OCI-LY3 (cell line): Measurements from ENCODE around the gene ZNF497.
"Not testable (repeated sequence)": the region's sequence is repeated elsewhere in the genome, so short reads cannot be mapped to it uniquely, and the experiment has no call there.

Source experiments
- H2AFZ ChIP-seq: fragments of 200-600, 300-600 bp; shearing (Covaris generic); 2 replicates; pipeline ENCODE4 v1.6.0; 2014; ENCODE audit warnings: antibody characterized with exemption, low read depth, low read length
- H3K27ac ChIP-seq: fragments of 200-600, 300-600 bp; sonication (generic); 2 replicates; pipeline ENCODE4 v1.5.1; 2014; ENCODE audit warnings: mild to moderate bottlenecking, low read length, moderate library complexity, mixed read lengths
- H3K27me3 ChIP-seq: fragments of 200-600, 300-600 bp; sonication (generic); 2 replicates; pipeline ENCODE4 v1.6.1; 2014; ENCODE audit warnings: low read depth, low read length, mixed read lengths
- H3K36me3 ChIP-seq: fragments of 200-600, 300-600 bp; sonication (generic); replicated peaks from 2 replicates; pipeline ENCODE3; 2014; ENCODE audit warnings: low read depth, low read length, mixed read lengths
- H3K4me1 ChIP-seq: fragments of 300-600, 200-600 bp; sonication (generic); 2 replicates; pipeline ENCODE4 v1.6.1; 2014; ENCODE audit warnings: low read length, mixed read lengths
- H3K4me2 ChIP-seq: fragments of 200-600, 300-600 bp; sonication (generic); 2 replicates; pipeline ENCODE4 v1.6.1; 2014; ENCODE audit warnings: low read length, mixed read lengths
- H3K4me3 ChIP-seq: fragments of 300-600, 200-600 bp; sonication (generic); 2 replicates; pipeline ENCODE4 v1.5.1; 2014; ENCODE audit warnings: antibody characterized with exemption, mild to moderate bottlenecking, low read length, moderate library complexity
- H3K79me2 ChIP-seq: fragments of 300-600, 200-600 bp; shearing (Covaris generic); 2 replicates; pipeline ENCODE4 v1.6.1; 2014; ENCODE audit warnings: mild to moderate bottlenecking, low read length, mixed read lengths
- H3K9ac ChIP-seq: fragments of 300-600, 200-600 bp; shearing (Covaris generic); 2 replicates; pipeline ENCODE4 v1.6.0; 2014; ENCODE audit warnings: mild to moderate bottlenecking, low read length, moderate library complexity
- H3K9me3 ChIP-seq: fragments of 200-600, 300-600 bp; shearing (Covaris generic); 2 replicates; pipeline ENCODE4 v1.6.1; 2014; ENCODE audit warnings: low read length, mixed read lengths; ENCODE audit not compliant: insufficient read depth
- H4K20me1 ChIP-seq: fragments of 200-600, 300-600 bp; sonication (generic); 2 replicates; pipeline ENCODE4 v1.6.1; 2016; ENCODE audit warnings: low read length, mixed read lengths; ENCODE audit not compliant: insufficient read depth
- EZH2phosphoT487 ChIP-seq: fragments of 200-600 bp; shearing (Covaris generic); IDR thresholded peaks from 2 replicates; pipeline ENCODE4 v1.6.1; 2018; ENCODE audit warnings: antibody characterized with exemption, mixed run types, low read depth
- TF ChIP-seq, protein P1 (sequence below): fragments of 200-600, 300-600 bp; sonication (generic); IDR thresholded peaks from 2 replicates; pipeline ENCODE4 v1.5.1; 2014; ENCODE audit warnings: antibody characterized with exemption, low read length, low read depth

The ZNF497 gene

DNA sequence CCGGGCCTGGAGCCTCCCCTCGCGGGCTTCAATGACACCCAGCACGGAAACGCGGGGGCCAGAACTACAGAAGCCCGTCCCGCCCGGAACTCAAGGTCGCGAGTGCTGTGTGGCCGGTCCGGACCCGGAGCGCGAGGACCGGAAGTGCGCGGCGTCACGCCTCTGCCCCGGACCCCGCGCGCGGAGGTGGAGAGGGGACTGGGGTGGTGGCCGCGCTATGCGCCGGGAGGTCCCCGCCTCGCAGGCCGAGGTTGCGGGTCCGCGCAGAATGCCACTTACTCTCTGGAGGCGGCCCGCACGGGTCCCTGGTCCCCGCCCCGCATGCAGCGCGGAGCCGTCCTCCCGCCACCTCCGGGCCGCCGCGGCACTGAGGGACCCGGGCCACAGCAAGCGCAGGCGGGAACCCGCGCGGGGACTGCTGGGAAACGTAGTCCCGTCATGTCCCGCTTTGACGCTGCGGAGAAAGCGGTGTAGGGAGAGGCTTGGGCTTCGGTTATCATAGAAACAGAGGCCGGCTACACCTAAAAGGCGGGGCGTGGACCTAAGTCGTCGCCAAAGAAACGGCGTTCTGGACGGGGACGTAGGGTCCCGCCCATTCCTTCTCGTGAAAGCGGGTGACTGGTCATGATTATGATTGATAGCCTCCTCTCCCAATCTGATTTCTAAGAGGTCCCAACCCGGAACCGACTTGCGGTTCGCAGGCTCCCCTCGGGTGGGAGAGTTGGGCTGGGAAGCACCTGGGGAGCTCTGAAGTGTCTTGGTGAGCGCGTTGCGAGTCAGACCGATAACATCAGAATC, 18.3 kb upstream of the ZNF497 start, which contains the start of gene ZNF837:
Gene ZNF837 (minus strand): TSS at position 369 of the 798 bp plus-strand sequence. CDS start 11,698 bp downstream, outside the sequence.
- Histone ChIP-seq H4K20me1 (no peaks in the 10 kb centered on the region), H3K9me3 (no peaks in the 10 kb centered on the region), H3K4me3 (peak within 1 kb of the TSS; percentile 84), H3K4me2 (peak within 1 kb of the TSS; percentile 97), H3K27me3 (no peaks in the 10 kb centered on the region), H3K27ac (peak within 1 kb of the TSS; percentile 76), H3K9ac (peak within 1 kb of the TSS; percentile 84), H3K36me3 (no peaks in the 10 kb centered on the region), H2AFZ (peak within 1 kb of the TSS; percentile 49), H3K79me2 (peaks cover 26% of the 10 kb centered on the region), H3K4me1 (peaks cover 26% of the 10 kb centered on the region)
- no peak for TF ChIP-seq EZH2phosphoT487
- TF ChIP-seq, protein P1, sequence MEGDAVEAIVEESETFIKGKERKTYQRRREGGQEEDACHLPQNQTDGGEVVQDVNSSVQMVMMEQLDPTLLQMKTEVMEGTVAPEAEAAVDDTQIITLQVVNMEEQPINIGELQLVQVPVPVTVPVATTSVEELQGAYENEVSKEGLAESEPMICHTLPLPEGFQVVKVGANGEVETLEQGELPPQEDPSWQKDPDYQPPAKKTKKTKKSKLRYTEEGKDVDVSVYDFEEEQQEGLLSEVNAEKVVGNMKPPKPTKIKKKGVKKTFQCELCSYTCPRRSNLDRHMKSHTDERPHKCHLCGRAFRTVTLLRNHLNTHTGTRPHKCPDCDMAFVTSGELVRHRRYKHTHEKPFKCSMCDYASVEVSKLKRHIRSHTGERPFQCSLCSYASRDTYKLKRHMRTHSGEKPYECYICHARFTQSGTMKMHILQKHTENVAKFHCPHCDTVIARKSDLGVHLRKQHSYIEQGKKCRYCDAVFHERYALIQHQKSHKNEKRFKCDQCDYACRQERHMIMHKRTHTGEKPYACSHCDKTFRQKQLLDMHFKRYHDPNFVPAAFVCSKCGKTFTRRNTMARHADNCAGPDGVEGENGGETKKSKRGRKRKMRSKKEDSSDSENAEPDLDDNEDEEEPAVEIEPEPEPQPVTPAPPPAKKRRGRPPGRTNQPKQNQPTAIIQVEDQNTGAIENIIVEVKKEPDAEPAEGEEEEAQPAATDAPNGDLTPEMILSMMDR, result 0 out of 2 replicates have a peak, but pooled peaks have one; percentile 3

GRCh38 chr19:58380037-58380661, 17.6 kb upstream of the ZNF497 start:
- TF ChIP-seq EZH2phosphoT487, result no peak
- TF ChIP-seq, protein P1, result no peak

DNA sequence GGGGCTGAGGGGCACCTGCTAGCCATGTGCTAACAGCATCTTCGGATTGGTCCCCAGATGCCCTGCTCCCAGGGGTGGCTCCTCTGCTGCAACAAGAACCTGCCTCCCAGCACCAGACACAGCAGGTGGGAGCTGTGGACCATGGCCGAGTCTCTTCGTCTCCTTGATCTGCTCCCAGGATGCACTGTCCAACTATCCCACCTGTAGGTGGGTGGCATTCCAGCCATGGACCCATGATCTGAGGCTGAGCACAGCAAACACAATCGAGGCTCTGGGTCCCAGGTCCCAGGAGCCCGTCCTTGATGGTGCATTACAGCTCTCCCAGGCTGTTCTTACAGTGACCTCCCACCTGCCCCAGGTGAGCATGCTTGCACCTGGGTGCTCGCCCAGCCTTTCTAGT, 16.7 kb upstream of the ZNF497 start:
- Histone ChIP-seq H3K27ac (no peak overlapping the region), H3K79me2 (peaks cover 14% of the 10 kb centered on the region; the same call in 1 of the 2 replicates), H3K9me3 (no peaks in the 10 kb centered on the region), H3K36me3 (no peaks in the 10 kb centered on the region), H2AFZ (no peak overlapping the region), H4K20me1 (no peaks in the 10 kb centered on the region), H3K4me3 (peak overlapping the region; percentile 84; the same call in 1 of the 2 replicates), H3K27me3 (no peaks in the 10 kb centered on the region), H3K4me2 (peak overlapping the region; percentile 97), H3K9ac (no peak overlapping the region), H3K4me1 (peaks cover 14% of the 10 kb centered on the region)
- TF ChIP-seq, protein P1, result no peak
- no peak for TF ChIP-seq EZH2phosphoT487

More at GRCh38 chr19:58380037-58380661, 17.6 kb upstream of the ZNF497 start:
- peaks cover 19% of the 10 kb centered on the region for H3K79me2 ChIP-seq
- H3K4me1 ChIP-seq, result peaks cover 19% of the 10 kb centered on the region
- H4K20me1 ChIP-seq, result no peaks in the 10 kb centered on the region
- H3K27me3 ChIP-seq, result no peaks in the 10 kb centered on the region
- peak overlapping the region; percentile 84 for H3K4me3 ChIP-seq
- H3K9me3 ChIP-seq, result no peaks in the 10 kb centered on the region
- H3K27ac ChIP-seq, result peak overlapping the region; percentile 76
- peak overlapping the region; percentile 49 for H2AFZ ChIP-seq
- H3K36me3 ChIP-seq, result no peaks in the 10 kb centered on the region
- peak overlapping the region; percentile 97 for H3K4me2 ChIP-seq
- H3K9ac ChIP-seq, result peak overlapping the region; percentile 84

DNA sequence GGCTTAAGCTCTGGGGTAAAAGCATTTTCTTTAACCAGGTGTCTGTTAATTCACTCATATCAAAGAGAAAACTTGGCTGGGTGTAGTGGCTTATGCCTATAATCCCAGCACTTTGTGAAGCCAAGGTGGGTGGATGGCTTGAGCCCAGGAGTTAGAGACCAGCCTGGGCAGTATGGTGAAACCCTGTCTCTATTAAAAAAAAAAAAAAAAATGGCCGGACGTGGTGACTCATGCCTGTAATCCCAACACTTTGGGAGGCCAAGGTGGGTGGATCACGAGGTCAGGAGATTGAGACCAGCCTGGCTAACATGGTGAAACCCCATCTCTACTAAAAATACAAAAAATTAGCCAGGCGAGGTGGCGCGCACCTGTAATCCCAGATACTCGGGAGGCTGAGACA, 14.2 kb upstream of the ZNF497 start:
- not testable (repeated sequence) for H3K36me3 ChIP-seq, H3K4me1 ChIP-seq, H3K9ac ChIP-seq, H3K4me2 ChIP-seq, H2AFZ ChIP-seq, H3K27ac ChIP-seq, H3K9me3 ChIP-seq, H3K79me2 ChIP-seq, H3K27me3 ChIP-seq, H4K20me1 ChIP-seq, H3K4me3 ChIP-seq
